Hepatic stellate cell (primary cell): ENCODE results near the gene MAP3K3.
A peak's percentile ranks its signal among the peaks of the same experiment; 100 is the strongest.

Experiments
- DNase-seq: peaks from one replicate; pipeline ENCODE4 v3.0.0; 2011; ENCODE audit warnings: low spot score

The MAP3K3 gene

GRCh38 chr17:63694229-63694949, 72.2 kb downstream of the MAP3K3 start:
- no peak for DNase-seq

DNA sequence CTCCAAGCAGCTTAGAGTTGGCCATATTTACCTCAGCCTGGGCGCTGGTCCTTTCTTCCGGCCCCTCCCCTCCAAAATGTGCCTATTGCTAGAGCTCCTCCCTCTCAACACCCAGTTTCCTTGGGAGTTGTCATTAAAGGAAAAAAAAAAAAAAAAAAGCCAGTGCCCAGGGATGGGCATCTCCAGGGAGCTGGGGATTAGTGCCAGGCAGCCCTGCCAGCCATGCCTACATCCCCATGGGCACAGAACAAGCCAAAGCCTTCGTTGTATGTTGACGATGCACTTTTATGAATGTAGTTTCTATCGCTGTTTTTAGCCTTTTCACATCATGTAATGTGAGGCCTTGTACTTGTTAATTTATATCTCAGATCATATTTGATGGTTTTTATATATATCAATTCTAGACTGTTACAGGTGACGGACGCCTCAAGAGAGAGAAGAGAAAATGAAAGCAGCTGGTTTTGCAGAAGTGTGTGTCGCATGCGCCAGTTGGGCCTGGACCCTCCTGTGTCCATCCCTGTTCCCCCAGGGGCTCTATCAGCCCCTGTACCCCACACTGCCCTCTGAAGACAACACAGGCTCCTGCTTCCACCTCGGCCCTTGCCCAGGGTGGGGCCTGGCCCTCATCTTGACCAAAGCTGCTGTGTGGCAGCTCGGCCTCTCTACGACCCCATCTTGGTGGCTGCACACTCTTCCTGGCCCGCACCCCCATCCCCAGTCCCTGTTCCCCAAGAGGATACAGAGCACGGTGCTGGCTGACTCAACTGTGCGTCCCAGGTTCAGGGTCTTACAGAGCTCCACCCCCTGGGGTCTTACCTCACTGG, 72.9 kb downstream of the MAP3K3 start:
- no peak for DNase-seq

DNA sequence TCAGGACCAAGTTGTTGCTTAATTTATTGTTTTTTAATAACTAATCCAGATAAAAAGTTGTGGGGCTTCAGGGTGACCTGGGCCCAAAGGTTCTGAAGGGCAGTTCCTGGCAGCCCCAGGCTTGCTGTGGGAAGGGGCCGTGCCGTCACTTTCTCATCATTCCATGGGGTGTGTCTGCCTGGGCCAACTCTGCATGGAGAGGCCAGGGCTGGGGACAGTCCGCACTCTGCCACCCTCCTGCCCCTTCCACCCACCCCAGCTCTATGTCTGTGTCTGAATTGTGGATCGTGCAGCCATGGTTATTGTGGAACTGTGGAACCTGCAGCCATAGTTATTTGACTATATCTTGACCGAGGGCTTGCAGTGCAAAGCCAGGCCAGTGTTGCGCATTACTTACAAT, 73.7 kb downstream of the MAP3K3 start:
- DNase-seq = no peak

DNA sequence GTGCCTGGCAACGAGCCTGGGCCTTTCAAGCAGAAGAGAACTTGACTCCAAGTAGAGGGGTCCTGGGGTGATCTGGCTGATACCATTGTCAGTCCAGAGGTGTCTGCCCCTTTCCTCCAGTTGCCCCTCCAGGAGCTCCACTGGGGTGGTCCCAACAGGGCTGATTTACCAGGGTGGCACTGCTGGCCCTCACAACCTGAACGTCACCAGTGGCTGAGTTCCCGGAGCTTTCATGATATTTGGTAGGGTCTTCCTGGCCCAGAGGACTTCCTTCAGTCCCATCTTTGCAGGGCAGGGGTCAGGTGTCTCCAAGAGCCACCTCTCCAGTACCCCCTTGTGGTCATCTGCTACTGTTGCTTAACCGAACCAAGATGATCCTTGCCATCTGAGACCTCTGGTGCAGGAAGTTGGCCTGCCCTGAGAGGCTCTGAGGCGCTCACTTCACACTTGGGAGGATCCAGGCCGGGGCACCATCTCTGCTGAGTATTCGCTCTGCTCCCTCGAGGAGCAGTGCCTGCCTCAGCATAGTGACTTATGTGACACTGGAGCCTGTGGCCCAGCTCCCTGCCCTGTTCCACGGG, 74.3 kb downstream of the MAP3K3 start:
- DNase-seq = peak; percentile 52

DNA sequence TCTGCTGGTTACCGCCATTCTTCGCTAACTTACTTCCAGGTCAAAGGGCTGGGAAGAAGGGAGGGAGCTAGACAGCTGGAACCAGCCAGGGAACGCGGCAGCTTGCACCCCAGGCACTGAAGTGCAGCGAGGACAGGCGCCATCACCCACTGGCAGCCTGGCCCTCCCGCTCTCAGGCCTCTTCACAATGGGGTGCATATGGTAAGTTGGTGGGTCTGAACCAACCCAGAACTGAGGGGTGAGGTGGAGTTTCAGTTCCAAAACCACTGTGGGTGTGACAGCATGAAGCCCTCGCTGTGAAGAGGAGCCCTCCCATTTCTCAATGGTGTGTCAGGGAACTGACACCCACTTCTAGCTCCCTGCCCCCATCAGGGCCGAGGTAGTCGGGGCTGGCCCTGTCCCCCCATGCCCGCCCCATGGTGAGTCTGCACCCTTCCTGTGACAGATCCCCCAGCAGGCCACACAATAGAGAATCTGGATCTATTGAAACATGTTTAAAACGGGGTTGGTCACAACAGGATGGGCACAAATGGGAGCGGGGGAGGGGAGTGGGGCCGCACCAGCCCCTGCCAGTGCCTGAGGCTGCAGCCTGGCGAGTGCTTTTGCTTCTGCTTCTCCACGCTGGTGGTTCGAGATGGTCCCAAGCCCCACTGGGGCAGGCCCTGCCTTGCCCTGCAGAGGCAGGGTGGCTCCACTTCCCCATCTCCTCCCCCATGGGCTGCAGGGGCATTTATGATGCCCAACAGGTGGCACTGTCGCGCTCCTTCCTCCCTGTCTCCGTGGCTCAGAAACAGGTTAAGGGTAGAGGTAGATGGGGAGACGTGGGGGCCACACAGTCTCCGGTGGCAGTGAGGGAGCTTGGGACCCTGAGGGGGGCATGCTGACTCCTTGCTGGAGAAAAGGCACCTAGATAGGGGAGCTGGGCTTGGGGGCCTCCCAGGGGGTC, 75.4 kb downstream of the MAP3K3 start:
- DNase-seq = peak; percentile 53

DNA sequence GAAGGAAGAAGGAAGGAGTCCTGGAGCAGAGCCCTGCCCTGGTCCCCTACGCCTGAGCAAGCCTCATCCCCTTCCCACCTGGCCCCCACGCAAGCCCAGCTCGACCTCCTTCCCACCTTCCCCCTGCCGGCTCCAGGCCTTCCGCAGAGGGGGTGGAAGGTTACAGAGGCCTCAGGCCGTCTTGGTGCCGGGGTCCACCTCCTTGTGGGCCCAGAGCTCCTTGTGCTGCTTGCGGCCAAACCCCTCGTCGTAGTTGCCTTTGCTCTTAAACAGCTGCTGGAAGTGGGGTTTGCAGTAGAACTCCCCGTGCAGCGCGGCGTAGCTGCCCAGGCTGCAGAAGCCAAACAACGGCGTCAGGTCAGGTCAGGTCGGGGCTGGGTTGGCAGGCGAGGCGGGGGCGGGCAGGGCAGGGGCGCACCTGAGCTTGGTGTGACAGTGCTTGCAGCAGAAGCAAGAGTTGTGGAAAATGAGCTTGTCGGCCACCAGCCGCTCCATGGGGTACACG, 76.2 kb downstream of the MAP3K3 start:
- DNase-seq = no peak

DNA sequence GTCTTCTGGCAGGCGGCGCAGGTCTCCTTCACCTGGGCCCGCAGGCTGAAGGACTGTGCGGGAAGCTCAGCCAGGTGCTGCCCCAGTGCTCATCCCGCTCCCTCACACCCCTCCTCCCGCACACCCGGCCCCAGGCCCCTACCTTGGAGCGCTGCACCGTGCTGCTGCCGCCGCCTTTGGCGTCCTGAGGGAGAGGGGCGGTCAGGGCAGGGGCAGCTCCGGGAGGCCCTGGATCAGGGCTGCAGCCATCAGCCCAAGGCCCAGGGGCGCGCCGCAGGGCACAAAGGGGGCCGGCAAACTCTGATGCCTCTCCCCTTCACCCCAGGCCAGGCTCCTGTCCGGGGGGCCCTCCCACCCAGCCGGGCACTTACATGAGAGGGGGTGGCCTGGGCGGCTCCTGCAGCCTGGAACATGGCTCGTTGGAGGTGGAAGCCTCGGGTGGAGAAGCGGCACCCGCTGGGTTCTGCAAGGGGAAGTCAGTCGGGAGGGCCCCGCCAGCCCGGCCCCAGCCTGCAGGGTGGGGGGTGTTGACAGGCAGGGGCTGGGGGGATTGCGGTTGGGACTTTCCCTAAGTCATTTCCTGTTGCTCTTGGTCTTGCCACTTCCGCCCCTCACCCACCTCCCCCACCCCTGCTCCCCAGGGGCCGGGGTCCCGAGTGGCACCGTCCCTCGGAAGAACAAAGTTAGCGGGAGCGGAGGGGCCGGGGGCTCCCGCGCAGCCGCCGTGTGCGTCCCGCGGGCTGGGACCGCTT, 76.8 kb downstream of the MAP3K3 start:
- DNase-seq = peak; percentile 38

DNA sequence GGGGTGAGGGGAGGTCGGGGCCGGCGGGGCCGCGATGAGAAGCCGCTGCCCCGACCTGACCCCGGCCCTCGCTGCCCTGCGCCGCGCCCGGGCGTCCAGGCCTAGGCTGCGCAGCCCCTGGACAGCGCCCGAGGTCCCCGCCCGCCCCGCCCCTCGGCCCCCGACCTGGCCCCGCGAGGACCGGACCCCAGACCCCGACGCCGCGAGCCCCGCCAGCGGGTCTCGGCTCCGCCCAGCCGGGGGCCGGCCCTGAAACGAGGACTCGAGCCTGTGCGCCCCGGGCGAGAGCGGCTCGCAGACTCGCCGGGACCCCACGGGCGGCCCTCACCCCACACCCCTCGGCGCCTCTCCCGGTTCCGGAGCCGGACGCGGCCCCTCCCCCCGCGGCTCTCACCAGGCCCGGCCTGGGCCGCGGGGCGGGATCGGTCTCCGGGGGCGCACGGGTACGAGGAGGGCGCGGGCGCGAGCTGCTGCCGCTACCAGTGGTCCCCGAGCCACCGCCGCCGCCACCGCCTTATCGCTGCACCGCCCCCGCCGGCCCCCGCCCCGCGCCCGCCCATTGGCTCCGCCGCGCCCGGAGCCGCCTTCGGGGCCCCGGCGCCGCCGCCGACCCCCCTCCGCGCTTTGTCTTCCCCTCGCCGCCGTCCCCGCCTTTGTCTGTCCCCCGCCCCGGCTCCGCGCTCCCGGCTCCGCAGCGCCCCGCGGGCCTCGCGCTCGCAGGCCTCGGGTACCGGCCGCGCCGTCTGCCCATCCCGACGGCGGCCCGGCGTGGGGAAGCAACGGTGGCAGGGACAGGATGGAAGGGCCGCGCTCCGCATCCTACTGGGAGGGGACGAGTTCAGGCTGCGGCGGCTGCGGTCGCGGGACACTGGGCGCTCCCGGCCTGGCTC, 77.7 kb downstream of the MAP3K3 start, which contains the start of gene LIMD2:
LIMD2 (minus strand) TSS at position 488 of the 890 bp plus-strand sequence. CDS start 827 bp downstream, outside the sequence.
- DNase-seq = peak; percentile 68

- DNase-seq = peak; percentile 65
Measured at GRCh38 chr17:63700528-63701455, 78.6 kb downstream of the MAP3K3 start.

DNA sequence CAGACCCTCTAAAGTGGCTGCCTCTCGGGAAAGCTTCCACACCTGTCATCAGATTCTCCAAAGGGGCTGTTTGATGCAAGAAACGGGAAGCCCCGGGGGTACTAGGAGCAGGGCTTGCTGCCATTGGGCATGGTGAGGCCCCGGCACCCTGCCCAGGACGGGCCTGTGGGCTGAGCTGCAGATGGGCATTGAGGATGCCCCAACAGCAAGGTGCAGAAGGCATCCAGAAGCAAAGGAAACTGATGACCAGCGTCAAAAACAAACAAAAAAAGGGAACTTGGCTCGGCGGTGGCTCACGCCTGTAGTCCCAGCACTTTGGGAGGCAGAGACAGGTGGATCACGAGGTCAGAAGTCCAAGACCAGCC, 79.2 kb downstream of the MAP3K3 start:
- no peak for DNase-seq

DNA sequence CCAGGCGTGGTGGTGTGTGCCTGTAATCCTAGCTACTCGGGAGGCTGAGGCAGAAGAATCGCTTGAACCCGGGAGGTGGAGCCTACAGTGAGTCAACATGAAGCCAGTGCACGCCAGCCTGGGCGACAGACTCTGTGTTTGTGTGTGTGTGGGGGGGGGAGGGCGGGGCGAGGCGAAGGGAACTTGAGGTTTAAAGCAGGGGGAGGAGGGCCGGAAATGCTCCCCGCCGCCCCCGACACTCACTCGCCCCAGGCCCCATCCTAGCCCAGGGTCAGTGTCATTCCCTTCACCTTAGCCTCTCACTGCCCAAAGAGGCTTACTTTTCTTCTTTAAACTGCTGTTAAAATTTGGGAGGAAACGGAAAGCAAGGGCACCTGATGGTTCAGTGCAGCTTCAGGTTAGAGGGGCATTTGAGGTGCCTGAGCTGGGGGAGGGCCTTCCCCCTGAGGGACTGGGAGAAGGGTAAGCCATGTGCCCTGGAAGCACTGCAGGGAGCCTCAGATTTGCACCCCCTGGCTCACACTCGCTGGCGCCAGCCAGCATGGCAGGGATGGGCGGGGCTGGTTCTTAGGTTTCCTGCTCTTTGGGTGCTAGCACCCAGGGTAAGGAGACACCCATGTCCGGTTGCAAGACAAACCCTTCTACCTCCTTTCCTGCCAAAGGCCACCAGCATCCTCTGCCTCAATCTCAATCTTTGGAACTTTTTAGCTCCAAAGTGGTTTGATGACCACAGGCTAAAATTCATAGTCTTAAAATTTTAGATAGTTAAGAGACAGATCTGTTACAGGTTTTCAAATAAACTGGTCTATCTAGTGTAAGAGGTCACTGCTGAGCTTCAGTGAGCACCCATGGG, 79.9 kb downstream of the MAP3K3 start:
- no peak for DNase-seq

DNA sequence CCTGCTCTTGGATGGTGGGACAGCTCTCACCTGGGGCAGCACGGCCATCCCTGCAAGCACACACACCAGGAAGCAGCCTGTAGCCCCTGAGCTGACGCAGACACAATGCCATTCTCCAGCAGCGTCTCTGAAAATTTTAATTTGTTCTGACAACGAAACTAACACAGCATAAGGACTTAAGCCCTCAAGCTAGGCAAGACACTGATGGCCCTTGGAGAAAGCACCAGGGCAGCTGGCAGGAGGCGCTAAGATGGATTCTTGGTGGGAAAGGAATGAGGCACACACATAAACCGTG, 80.5 kb downstream of the MAP3K3 start:
- no peak for DNase-seq

GRCh38 chr17:63703029-63703428, 80.8 kb downstream of the MAP3K3 start:
- DNase-seq = no peak

- DNase-seq = no peak
Measured at GRCh38 chr17:63703556-63704258, 81.5 kb downstream of the MAP3K3 start.

GRCh38 chr17:63704259-63704576, 82.0 kb downstream of the MAP3K3 start:
- DNase-seq = no peak

- no peak for DNase-seq
Measured at GRCh38 chr17:63704836-63705235, 82.6 kb downstream of the MAP3K3 start.

DNA sequence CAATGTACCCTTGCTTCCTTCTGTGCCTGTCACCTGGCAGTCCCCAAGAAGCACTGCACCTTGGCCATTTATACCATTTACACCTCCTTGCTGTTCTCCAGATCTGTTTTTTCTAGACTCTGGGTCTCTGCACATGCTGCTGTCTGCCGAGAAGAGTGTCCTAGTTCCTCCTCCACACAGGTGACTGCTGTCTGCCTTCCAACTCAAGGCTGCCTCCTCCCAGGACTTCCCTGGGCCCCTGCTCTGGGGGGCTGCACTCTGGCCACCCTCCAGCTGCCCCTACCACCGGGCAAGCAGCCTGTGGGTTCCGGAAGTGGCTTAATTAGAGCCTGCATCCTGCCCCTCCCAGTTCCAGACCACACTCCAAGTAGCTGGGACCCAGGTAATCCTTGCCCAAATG, 83.4 kb downstream of the MAP3K3 start:
- no peak for DNase-seq
